Measurements from ENCODE around the gene RBM47. TPM values are rescaled to one million over a fixed set of nuclear protein-coding genes. Genes with fewer than 3 reads are reported as not detected.

The RBM47 gene
- total RNA-seq, 1 donor from 2014 or later: 105 TPM

DNA sequence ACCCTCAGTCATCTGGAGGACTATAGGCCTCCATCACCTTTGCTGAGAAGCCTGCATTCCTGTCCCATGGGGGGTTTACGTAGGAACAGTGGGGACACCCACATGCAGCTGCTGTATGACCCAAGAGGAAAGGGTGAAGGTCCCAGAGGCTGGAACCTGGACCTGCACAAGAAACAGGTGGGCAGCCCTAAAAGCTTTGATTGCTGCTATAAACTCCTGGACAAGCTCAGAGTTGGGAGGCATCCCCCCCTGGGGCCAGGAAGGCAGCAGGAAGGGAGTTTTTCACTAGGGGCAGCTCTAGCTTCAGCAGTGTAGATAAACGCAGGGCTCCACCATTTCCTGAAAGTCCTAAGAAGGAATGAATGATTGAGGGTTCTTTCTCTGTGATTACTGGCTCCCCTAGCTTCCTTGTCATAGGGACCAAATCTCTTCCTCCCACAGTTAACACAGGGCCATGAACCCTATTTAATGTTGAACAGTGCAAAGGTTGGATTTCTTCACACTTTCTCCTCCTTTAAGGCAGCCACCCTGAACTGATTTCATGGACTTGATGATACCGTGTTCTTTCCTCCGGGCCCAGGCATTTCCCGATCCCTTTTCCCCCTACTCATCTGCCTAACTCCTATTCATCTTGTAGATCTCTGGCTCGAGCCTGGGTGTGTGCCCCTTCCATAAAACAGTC is 210.3 kb downstream of the RBM47 start:
- H3K4me3 ChIP-seq: no peak overlapping the region
- TF ChIP-seq, protein P1, sequence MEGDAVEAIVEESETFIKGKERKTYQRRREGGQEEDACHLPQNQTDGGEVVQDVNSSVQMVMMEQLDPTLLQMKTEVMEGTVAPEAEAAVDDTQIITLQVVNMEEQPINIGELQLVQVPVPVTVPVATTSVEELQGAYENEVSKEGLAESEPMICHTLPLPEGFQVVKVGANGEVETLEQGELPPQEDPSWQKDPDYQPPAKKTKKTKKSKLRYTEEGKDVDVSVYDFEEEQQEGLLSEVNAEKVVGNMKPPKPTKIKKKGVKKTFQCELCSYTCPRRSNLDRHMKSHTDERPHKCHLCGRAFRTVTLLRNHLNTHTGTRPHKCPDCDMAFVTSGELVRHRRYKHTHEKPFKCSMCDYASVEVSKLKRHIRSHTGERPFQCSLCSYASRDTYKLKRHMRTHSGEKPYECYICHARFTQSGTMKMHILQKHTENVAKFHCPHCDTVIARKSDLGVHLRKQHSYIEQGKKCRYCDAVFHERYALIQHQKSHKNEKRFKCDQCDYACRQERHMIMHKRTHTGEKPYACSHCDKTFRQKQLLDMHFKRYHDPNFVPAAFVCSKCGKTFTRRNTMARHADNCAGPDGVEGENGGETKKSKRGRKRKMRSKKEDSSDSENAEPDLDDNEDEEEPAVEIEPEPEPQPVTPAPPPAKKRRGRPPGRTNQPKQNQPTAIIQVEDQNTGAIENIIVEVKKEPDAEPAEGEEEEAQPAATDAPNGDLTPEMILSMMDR (IDR thresholded peaks at IDR 0.05): no peak
- ATAC-seq (peak; percentile 29), DNase-seq (no peak)
- no peaks in the 10 kb centered on the region for H3K4me1 ChIP-seq
- H3K9me3 ChIP-seq: no peaks in the 10 kb centered on the region
- no peak overlapping the region for H3K27ac ChIP-seq
- H3K27me3 ChIP-seq: no peaks in the 10 kb centered on the region
- H3K36me3 ChIP-seq: no peaks in the 10 kb centered on the region
- intact Hi-C loops (cut with DNase I): no loop called here

- Histone ChIP-seq H3K4me3 (no peak overlapping the region), H3K4me1 (no peaks in the 10 kb centered on the region), H3K27ac (no peak overlapping the region), H3K9me3 (no peaks in the 10 kb centered on the region), H3K36me3 (no peaks in the 10 kb centered on the region), H3K27me3 (no peaks in the 10 kb centered on the region)
- ATAC-seq (peak; percentile 51), DNase-seq (no peak)
- TF ChIP-seq, protein P1 (IDR thresholded peaks at IDR 0.05): no peak
- intact Hi-C loops (cut with DNase I): no loop called here
Measured at GRCh38 chr4:40418430-40419230, 211.0 kb downstream of the RBM47 start.

GRCh38 chr4:40417941-40418340 is 211.7 kb downstream of the RBM47 start:
- Histone ChIP-seq H3K27ac (no peak overlapping the region), H3K4me1 (no peaks in the 10 kb centered on the region), H3K9me3 (no peaks in the 10 kb centered on the region), H3K4me3 (no peak overlapping the region), H3K27me3 (no peaks in the 10 kb centered on the region), H3K36me3 (no peaks in the 10 kb centered on the region)
- no peak for ATAC-seq
- DNase-seq: no peak
- TF ChIP-seq, protein P1 (IDR thresholded peaks at IDR 0.05): no peak
- intact Hi-C loops (cut with DNase I): no loop called here

GRCh38 chr4:40414673-40415072 is 215.0 kb downstream of the RBM47 start:
- ATAC-seq: no peak
- TF ChIP-seq, protein P1 (IDR thresholded peaks at IDR 0.05): no peak
- intact Hi-C loops (cut with DNase I): no loop called here

GRCh38 chr4:40412866-40413795 is 216.5 kb downstream of the RBM47 start:
- ATAC-seq (no peak), DNase-seq (no peak)
- no peak overlapping the region for H3K27ac ChIP-seq
- intact Hi-C loops (cut with DNase I): no loop called here
- no peaks in the 10 kb centered on the region for H3K27me3 ChIP-seq
- H3K4me3 ChIP-seq: no peak overlapping the region
- H3K4me1 ChIP-seq: no peaks in the 10 kb centered on the region
- H3K36me3 ChIP-seq: no peaks in the 10 kb centered on the region
- no peaks in the 10 kb centered on the region for H3K9me3 ChIP-seq
- TF ChIP-seq, protein P1 (IDR thresholded peaks at IDR 0.05): no peak

More at GRCh38 chr4:40414673-40415072, 215.0 kb downstream of the RBM47 start:
- no peaks in the 10 kb centered on the region for H3K9me3 ChIP-seq
- no peaks in the 10 kb centered on the region for H3K4me1 ChIP-seq
- H3K27me3 ChIP-seq: no peaks in the 10 kb centered on the region
- no peak for DNase-seq
- H3K36me3 ChIP-seq: no peaks in the 10 kb centered on the region
- H3K4me3 ChIP-seq: no peak overlapping the region
- H3K27ac ChIP-seq: no peak overlapping the region

All from upper lobe of right lung (tissue), 1 donor.